HFFc6 (cell line): ENCODE measurements around the gene KMT5C. TPM values are rescaled to one million over a fixed set of nuclear protein-coding genes. Genes with fewer than 3 reads are reported as not detected.
"Not testable (repeated sequence)": the region's sequence is repeated elsewhere in the genome, so short reads cannot be mapped to it uniquely, and the experiment has no call there.

ENCODE experiments used
- DNase-seq: peaks from one replicate; pipeline ENCODE4 v3.0.0-alpha.2; 2018
- H3K27ac Mint-ChIP-seq: 2 replicates; pipeline ENCODE4 v1.8.0; 2020; ENCODE audit warnings: mild to moderate bottlenecking, mixed read lengths
- H3K27me3 Mint-ChIP-seq: 2 replicates; pipeline ENCODE4 v1.8.0; 2021; ENCODE audit warnings: mild to moderate bottlenecking, moderate library complexity, mixed read lengths; ENCODE audit not compliant: insufficient read depth
- H3K36me3 Mint-ChIP-seq: 2 replicates; pipeline ENCODE4 v1.8.0; 2021; ENCODE audit warnings: low read depth, mixed read lengths
- H3K4me1 Mint-ChIP-seq: 2 replicates; pipeline ENCODE4 v1.8.0; 2020; ENCODE audit warnings: low read depth, mixed read lengths
- H3K4me3 Mint-ChIP-seq: 2 replicates; pipeline ENCODE4 v1.8.0; 2020; ENCODE audit warnings: mild to moderate bottlenecking, moderate library complexity, mixed read lengths
- H3K9me3 Mint-ChIP-seq: 2 replicates; pipeline ENCODE4 v1.8.0; 2020; ENCODE audit warnings: mild to moderate bottlenecking, mixed read lengths
- total RNA-seq, 6 experiments: library from RNA; stranded (reverse); fragmentation: NEBNext Ultra II Directional; extraction: Animal tissue kit (Norgen Biotek cat#: 25700); gene quantifications; 2 replicates in 1 of 6; 3 replicates in 5 of 6; pipeline ENCODE4 v1.2.3, GENCODE V29; 2021
- TF ChIP-seq, protein P1 (sequence below): fragments of 200-600 bp; sonication (generic); IDR thresholded peaks from 2 replicates; pipeline ENCODE4 v1.5.0; 2021; ENCODE audit warnings: antibody characterized with exemption, mild to moderate bottlenecking

Gene KMT5C
- total RNA-seq, 6 experiments from 2014 or later = 3.8 to 6.2 (median 4.4) TPM

- TF ChIP-seq, protein P1, sequence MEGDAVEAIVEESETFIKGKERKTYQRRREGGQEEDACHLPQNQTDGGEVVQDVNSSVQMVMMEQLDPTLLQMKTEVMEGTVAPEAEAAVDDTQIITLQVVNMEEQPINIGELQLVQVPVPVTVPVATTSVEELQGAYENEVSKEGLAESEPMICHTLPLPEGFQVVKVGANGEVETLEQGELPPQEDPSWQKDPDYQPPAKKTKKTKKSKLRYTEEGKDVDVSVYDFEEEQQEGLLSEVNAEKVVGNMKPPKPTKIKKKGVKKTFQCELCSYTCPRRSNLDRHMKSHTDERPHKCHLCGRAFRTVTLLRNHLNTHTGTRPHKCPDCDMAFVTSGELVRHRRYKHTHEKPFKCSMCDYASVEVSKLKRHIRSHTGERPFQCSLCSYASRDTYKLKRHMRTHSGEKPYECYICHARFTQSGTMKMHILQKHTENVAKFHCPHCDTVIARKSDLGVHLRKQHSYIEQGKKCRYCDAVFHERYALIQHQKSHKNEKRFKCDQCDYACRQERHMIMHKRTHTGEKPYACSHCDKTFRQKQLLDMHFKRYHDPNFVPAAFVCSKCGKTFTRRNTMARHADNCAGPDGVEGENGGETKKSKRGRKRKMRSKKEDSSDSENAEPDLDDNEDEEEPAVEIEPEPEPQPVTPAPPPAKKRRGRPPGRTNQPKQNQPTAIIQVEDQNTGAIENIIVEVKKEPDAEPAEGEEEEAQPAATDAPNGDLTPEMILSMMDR = no peak
- DNase-seq = no peak
- H3K9me3 Mint-ChIP-seq = no peaks in the 10 kb centered on the region
- no peak overlapping the region for H3K4me3 Mint-ChIP-seq
- no peak overlapping the region for H3K27ac Mint-ChIP-seq
- H3K36me3 Mint-ChIP-seq = no peaks in the 10 kb centered on the region
- H3K4me1 Mint-ChIP-seq = peaks cover 19% of the 10 kb centered on the region
- H3K27me3 Mint-ChIP-seq = peaks cover 28% of the 10 kb centered on the region
Observed at GRCh38 chr19:55324662-55325061, 15.0 kb upstream of the KMT5C start.

DNA sequence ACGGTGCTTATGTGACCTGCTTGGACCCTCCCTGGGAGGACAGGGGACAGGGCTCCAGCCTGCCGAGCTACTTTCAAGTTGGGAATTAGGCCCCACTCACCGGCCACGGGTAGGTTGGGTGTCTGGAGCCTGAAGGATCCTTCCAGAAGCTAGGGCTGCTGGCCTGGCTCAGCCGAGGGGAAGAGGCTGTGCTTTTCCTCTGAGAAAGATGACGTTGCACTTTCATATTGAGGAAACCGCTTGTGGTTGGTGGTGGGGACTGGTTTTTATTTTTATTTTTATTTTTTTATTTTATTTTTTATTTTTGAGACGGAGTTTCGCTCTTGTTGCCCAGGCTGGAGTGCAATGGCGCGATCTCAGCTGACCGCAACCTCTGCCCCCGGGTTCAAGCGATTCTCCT, 14.5 kb upstream of the KMT5C start, which contains the start of gene TMEM150B:
Gene TMEM150B (minus strand): TSS at position 170 of the 400 bp plus-strand sequence. CDS start 4,305 bp downstream, outside the sequence.
- no peak for DNase-seq
- peaks cover 23% of the 10 kb centered on the region for H3K27me3 Mint-ChIP-seq
- no peaks in the 10 kb centered on the region for H3K9me3 Mint-ChIP-seq
- H3K4me3 Mint-ChIP-seq = no peak within 1 kb of the TSS
- peaks cover 23% of the 10 kb centered on the region for H3K4me1 Mint-ChIP-seq
- no peak within 1 kb of the TSS for H3K27ac Mint-ChIP-seq
- no peaks in the 10 kb centered on the region for H3K36me3 Mint-ChIP-seq
- TF ChIP-seq, protein P1 = no peak

DNA sequence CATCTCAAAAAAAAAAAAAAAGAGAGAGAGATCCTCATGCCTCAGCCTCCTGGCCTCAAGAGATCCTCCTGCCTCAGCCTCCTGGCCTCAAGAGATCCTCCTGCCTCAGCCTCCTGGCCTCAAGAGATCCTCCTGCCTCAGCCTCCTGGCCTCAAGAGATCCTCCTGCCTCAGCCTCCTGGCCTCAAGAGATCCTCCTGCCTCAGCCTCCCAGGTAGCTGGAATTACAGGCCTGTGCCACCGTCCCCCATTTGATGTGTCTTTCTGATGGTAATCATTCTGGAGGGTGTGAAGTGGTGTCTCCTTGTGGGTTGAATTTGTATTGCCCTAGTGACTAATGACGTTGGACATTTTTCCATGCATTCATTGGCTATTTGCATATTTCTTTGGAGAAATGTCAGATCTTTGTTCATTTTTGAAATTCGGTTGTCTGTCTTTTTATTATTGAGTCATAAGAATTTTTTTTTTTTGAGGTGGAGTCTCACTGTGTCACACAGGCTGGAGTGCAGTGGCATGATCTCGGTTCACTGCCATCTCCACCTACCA, 10.8 kb upstream of the KMT5C start:
- DNase-seq, H3K27ac Mint-ChIP-seq, H3K9me3 Mint-ChIP-seq, H3K27me3 Mint-ChIP-seq, H3K36me3 Mint-ChIP-seq, H3K4me3 Mint-ChIP-seq: not testable (repeated sequence)
- H3K4me1 Mint-ChIP-seq = peaks cover 23% of the 10 kb centered on the region

DNA sequence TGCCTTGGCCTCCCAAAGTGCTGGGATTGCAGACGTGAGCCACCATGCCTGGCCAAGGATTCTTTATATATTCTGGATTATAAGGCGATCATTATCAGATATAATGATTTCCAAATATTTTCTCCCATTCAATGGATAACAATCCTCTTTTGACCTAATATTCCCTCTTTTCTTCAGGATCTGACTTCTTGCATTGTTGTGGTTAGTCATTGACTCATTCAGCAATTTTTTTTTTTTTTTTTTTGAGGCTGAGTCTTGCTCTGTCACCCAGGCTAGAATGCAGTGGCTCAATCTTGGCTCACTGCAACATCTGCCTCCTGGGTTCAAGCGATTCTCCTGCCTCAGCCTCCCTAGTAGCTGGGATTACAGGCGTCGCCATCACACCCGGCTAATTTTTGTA, 9.9 kb upstream of the KMT5C start:
- not testable (repeated sequence) for H3K27ac Mint-ChIP-seq, DNase-seq, H3K9me3 Mint-ChIP-seq, H3K4me3 Mint-ChIP-seq, H3K36me3 Mint-ChIP-seq, H3K27me3 Mint-ChIP-seq
- peaks cover 23% of the 10 kb centered on the region for H3K4me1 Mint-ChIP-seq

DNA sequence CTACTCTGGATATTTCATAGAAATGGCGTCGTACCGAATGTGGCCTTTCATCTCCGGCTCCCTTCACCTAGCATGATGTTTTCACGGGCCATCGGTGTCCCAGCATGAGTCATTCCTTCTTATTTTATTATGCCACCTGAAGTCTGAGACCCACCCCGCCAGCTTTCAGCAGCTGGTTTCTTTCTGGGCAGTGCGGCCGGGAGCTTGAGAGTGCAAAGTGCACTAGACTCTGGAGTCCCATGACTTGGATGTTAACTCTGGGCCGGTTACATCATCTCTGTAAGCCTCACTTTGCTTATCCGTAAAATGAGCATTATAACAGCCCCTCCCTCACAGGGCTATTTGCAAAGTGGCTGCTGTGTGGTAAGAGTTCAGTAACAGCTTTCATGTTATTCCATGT, 5.8 kb upstream of the KMT5C start:
- Mint-ChIP-seq H3K4me1 (peaks cover 15% of the 10 kb centered on the region), H3K4me3 (no peak overlapping the region), H3K27me3 (peaks cover 5% of the 10 kb centered on the region), H3K27ac (no peak overlapping the region), H3K36me3 (no peaks in the 10 kb centered on the region), H3K9me3 (no peaks in the 10 kb centered on the region)
- TF ChIP-seq, protein P1 = no peak
- DNase-seq = no peak

DNA sequence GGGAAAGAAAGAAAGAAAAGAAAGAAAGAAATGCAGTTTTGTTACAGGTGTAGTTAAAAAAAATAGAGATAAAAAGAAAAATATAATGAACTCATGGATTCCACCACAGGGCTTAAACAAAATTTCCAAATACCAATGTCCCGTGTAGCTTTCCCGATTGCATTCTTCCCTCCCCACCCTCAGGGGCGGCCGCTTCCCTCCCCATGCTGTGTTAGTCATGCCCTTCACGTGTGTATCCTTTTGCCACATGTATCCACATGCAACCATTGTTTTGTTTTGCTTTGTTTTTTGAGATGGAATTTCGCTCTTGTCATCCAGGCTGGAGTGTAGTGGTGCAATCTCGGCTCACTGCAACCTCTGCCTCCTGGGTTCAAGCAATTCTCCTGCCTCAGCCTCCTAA, 3.6 kb upstream of the KMT5C start:
- Mint-ChIP-seq H3K9me3 (no peaks in the 10 kb centered on the region), H3K4me3 (no peak overlapping the region; the same call in 1 of the 2 replicates)

More for the DNA sequence above, 3.6 kb upstream of the KMT5C start:
- peak; percentile 25 for DNase-seq
- no peaks in the 10 kb centered on the region for H3K36me3 Mint-ChIP-seq
- TF ChIP-seq, protein P1 = no peak
- peaks cover 7% of the 10 kb centered on the region for H3K27me3 Mint-ChIP-seq
- no peak overlapping the region for H3K27ac Mint-ChIP-seq
- peaks cover 16% of the 10 kb centered on the region for H3K4me1 Mint-ChIP-seq
